Activated T-cell treated with anti-CD3 and anti-CD28 coated beads, Interleukin-2, amount 50 U/mL, for 48 hours (primary cell): ENCODE data around the gene RERE.

Experiments used
- DNase-seq, 2 experiments: peaks; one replicate each; pipeline ENCODE4 v3.0.0-alpha.2; 2020

Gene RERE

GRCh38 chr1:8565802-8566201, 251.6 kb downstream of the RERE start:
- DNase-seq = no peak

DNA sequence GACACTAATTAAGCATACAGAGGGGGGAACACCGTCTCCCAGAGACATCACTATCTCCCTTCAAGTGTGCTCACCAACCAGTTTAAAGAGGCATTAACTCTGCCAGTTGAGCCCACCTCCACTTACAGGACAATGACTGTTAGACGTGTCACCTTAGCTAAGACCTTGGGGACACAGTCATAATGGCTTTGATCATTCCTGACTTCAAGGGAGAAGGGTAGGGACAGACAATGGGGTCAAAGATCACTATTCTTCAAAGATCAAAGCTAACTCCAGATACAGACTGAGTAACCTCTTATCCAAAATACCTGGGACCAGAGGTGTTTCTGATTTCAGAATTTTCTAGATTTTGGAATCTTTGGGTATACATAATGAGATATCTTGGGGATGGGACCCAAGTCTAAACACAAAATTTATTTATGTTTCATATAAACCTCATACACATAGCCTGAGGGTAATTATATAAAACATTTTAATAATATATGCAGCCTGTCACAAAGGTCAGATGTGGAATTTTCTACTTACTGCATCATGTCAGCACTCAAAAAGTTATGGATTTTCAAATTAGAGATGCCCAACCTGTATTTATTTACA, 253.4 kb downstream of the RERE start:
- no peak for DNase-seq

- DNase-seq = no peak
Measured at GRCh38 chr1:8562881-8563865, 254.3 kb downstream of the RERE start.

DNA sequence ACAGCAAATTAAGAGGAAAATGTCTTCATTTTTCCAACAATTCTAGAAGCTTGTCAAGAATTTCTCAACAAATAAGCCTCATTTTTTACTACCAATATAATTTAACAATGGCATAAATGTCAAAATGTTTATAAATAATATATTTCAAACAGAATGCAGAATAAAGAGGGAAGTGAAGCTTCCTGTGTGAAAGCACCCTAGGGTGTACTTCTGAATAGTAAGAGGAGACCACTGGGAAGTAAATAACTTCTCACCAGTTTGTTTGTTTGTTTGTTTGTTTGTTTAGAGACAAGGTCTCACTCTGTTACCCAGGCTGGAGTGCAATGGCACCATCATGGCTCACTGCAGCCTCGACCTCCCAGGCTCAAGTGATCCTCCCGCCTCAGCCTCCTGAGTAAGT, 255.2 kb downstream of the RERE start:
- DNase-seq = no peak

DNA sequence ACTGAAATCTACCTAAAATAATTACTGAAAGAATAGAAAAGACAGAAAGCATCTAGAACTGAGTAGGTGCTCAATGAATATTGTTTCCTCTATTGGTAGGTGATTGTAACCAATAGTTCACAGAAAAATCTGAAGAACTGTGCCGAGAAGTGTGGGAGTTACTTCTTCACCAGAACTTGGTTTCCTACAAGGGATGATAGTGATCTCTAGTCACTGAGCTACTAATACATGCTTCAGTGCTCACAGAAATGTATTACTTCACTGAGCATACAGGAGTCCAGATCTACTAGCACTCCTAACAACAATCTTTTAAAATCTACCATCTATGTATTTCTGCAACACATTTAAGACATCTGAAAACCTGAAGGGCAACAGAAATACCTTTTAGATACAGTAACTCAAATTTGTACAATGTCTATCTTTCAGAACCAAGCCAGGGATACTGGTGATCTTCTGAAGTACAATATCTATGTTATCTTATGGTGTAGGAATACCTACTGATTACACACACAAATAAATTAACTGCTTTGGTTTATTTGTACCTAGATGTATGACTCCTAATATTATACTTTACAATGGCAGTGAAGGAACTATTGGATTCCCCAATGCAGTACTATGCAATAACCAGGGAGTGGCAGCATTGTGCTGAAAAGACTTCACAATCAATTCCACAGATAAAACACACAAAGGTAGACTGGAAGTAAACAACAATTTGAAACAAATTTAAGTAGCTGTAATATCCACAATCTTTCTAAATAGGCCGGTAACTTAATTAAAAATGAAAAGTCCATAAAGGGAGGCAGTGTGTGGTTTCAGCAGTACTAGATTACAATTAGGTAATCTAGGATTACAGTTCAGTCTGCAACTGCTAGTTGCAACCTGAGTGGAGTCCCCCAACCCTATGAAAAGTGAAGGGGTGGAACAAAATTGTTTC, 256.6 kb downstream of the RERE start:
- no peak for DNase-seq

- no peak for DNase-seq
Measured at GRCh38 chr1:8560035-8560434, 257.4 kb downstream of the RERE start.

GRCh38 chr1:8555582-8555981, 261.9 kb downstream of the RERE start:
- DNase-seq = no peak

DNA sequence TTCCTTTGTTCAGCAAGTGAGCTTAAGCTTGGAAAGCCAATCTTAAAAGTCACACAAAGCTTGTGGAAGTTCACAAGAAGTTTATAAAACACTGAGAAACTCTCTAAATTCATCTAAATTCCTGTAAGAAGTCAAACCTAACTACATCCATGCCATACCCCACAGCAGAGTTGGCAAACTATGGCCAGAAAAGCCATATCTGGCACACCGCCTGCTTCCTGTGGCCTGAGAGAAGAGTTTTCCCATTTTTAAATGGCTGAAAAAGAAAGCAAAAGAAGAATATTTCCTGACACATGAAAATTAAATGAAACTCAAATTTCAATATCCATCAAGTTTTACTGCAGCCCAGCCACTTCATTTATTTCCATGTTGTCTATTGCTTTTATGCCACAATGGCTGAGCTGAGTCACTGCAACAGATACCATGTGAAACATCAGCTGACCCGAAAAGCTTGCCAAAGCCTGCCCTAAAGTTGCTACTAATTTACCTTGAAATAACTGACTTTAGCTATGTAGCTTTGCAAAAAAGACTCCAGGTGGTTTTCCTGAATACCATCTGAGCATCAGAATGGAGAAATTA, 262.4 kb downstream of the RERE start:
- no peak for DNase-seq

GRCh38 chr1:8552820-8553397, 264.5 kb downstream of the RERE start:
- no peak for DNase-seq

DNA sequence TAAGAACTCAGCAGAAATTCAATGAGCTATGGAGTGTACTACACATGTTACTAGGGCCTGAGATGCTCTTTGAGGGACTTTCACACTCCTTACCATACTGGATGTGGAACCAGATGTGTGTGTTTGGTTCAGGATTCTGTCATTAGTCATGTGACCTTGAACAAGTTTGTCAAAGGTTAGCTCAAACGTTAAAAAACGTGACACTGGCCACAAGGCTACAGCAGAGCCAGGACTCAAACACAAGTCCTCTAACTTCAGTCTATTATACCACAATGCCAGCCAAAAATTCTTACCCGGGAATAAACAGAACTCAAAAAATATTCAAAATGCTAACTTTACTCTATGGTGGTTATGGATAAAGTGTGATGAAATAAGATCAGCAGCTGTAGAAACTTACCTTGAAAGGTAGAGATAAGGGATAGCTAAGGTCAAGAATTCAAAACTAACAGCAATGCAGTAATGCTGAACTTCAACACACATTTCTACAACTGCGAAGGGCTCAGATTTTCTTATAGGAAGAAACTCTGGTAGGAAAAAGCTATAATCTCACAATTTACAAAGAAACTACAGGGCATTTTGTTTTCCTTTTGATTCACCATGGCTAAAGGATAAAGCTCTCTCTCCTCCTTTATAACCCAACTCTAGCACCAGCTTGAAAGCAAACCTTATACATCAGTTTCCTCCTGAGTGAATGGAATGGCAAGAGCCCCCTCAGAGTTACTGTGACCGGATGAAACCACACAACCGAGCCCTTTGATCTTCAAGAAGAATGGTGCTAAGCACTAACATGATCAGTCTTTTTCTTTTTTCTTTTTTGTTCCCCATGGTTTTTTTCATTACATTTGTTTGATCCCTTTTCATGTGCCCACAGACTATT, 265.6 kb downstream of the RERE start:
- DNase-seq = no peak

- no peak for DNase-seq
Measured at GRCh38 chr1:8551057-8551456, 266.4 kb downstream of the RERE start.

- no peak for DNase-seq
Measured at GRCh38 chr1:8547791-8548190, 269.6 kb downstream of the RERE start.

DNA sequence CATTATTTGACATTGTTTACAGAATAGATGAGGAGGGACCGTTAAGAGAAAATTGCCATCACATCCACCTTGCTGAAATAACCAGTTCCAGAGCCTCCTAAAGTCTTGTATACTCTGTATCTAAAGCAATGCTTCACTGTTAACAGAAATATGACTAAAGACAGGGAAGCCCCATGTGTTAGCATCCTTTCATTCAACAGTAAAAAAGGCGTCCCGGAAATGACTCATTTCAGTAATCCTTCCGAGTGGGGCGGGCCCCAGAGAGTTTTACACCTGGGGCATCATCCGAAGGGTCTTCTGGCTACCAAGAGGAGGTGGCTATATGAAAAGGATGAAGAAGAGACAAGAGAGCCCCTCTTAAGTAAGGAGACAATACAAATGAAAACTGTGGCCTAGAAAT, 272.4 kb downstream of the RERE start:
- DNase-seq = peak; percentile 40 to 47

DNA sequence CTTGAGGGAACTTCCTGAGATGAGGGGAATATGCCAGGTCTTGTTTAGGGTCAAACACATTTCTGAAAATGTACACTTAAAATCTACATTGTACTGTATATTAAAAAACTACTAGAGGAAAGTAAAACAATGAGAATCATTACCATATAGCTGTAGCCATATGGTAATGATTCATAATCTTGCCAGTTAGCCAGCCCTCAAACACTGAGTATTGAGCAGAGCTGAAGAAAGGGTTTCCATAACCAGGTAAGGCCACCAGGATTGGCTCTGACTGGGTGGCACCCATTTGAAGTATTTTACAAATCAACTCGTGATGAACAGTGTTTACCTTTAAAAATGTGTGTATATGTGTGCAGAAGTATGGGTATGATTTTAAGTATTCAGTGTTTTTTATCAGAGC, 272.8 kb downstream of the RERE start:
- no peak for DNase-seq

GRCh38 chr1:8543965-8544364, 273.5 kb downstream of the RERE start:
- DNase-seq = no peak

- DNase-seq = no peak
Measured at GRCh38 chr1:8541961-8542521, 275.4 kb downstream of the RERE start.

- no peak for DNase-seq
Measured at GRCh38 chr1:8540971-8541370, 276.5 kb downstream of the RERE start.

GRCh38 chr1:8540261-8540941, 277.0 kb downstream of the RERE start:
- DNase-seq = no peak

- no peak for DNase-seq
Measured at GRCh38 chr1:8539683-8540082, 277.8 kb downstream of the RERE start.

DNA sequence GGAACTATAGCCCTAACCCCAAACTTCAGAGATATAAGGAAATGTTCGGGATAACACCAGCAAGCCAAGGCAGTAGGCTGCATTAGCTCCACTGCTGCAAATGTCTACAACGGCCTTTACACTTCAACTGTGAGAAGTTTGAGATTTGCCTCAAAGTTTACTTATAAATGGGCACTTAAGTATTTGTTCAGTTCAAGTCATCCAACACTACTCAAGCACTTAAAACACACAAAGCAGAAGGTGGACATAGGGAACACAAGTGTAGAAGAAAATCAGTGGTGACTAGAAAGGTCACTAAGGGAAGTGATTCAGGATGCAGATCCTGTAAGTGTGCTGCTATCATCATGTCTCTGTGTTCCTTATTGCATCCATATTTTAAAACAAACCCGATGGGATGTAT, 278.9 kb downstream of the RERE start:
- no peak for DNase-seq

DNA sequence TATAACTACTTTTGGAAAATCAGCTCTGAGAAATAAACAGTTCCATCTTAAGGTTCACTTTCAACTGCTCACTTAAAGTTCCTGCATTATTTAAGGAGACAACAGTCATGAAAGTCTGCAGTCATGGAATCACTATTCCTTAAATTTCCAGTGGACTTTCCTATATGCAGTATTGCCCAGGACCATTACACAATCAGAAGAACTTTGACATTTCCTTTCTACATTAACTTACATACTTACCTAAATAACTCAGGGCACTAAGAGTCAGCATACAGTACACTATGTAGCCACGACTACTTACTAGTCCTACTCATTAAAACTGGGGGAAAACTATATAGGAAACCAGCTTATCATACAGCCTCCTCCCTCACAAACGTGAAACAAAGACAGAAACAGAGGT, 279.4 kb downstream of the RERE start:
- DNase-seq = no peak
